ENCODE measurements around the gene STPG3. TPM values are rescaled to one million over a fixed set of nuclear protein-coding genes. Genes with fewer than 3 reads are reported as not detected.

Gene STPG3
- total and polyA plus RNA-seq, 2 of the 13 experiments (the other 11 are each of a cell fraction or from before 2014, with no cell fraction given): not detected

GRCh38 chr9:137240841-137241489 is 10.1 kb upstream of the STPG3 start, which contains the start of gene TUBB4B (continued):
- TF ChIP-seq ZBTB3 (CRISPR knock-in tag; IDR thresholded peaks at IDR 0.05; ENCODE audit: borderline replicate concordance, low read depth): no peak
- no peak for TF ChIP-seq AHDC1 (CRISPR knock-in tag; IDR thresholded peaks at IDR 0.05; ENCODE audit: borderline replicate concordance)
- no peak for TF ChIP-seq TAF15 (IDR thresholded peaks at IDR 0.05; ENCODE audit: low read depth, low read length, poor library complexity, severe bottlenecking)
- no peak; a peak in 1 of 4 replicates for TF ChIP-seq HMGXB4 (CRISPR knock-in tag; IDR thresholded peaks at IDR 0.05; ENCODE audit: borderline replicate concordance in 1 of 2, low read depth in 1 of 2)
- no peak; the same call in 1 of the 2 replicates for TF ChIP-seq ZNF761 (CRISPR knock-in tag; conservative IDR thresholded peaks at IDR 0.05)
- TF ChIP-seq TBX3 (IDR thresholded peaks at IDR 0.05; ENCODE audit: borderline replicate concordance): no peak; the same call in 1 of the 2 replicates
- TF ChIP-seq ZBTB43 (CRISPR knock-in tag; conservative IDR thresholded peaks at IDR 0.05): peak; percentile 46; the same call in 1 of the 2 replicates
- no peak; the same call in 1 of the 2 replicates for TF ChIP-seq ZNF687 (CRISPR knock-in tag; IDR thresholded peaks at IDR 0.05)
- TF ChIP-seq, protein P1, sequence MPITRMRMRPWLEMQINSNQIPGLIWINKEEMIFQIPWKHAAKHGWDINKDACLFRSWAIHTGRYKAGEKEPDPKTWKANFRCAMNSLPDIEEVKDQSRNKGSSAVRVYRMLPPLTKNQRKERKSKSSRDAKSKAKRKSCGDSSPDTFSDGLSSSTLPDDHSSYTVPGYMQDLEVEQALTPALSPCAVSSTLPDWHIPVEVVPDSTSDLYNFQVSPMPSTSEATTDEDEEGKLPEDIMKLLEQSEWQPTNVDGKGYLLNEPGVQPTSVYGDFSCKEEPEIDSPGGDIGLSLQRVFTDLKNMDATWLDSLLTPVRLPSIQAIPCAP (CRISPR knock-in tag; IDR thresholded peaks at IDR 0.05; ENCODE audit: low read depth): no peak
- TF ChIP-seq ZNF256 (CRISPR knock-in tag; conservative IDR thresholded peaks at IDR 0.05): 0 out of 2 replicates have a peak, but pooled peaks have one; percentile 62
- no peak for TF ChIP-seq ZNF556 (CRISPR knock-in tag; IDR thresholded peaks at IDR 0.05; ENCODE audit: borderline replicate concordance)
- no peak for TF ChIP-seq ESRRA (CRISPR knock-in tag; IDR thresholded peaks at IDR 0.05; ENCODE audit: low read depth)
- peak; percentile 40 for TF ChIP-seq RFX5 (IDR thresholded peaks at IDR 0.05; ENCODE audit: low read depth, low read length)

Measured in HepG2 (cell line).